Activated naive CD4-positive, alpha-beta T cell treated with anti-CD3 and anti-CD28 coated beads, Interleukin-2, amount 50 U/mL, for 16 hours (primary cell): Measurements from ENCODE around the gene LPP.

Experiments
- DNase-seq: peaks from one replicate; pipeline ENCODE4 v3.0.0-alpha.2; 2020

The LPP gene

GRCh38 chr3:188533612-188534357 is 379.8 kb downstream of the LPP start:
- DNase-seq = no peak

DNA sequence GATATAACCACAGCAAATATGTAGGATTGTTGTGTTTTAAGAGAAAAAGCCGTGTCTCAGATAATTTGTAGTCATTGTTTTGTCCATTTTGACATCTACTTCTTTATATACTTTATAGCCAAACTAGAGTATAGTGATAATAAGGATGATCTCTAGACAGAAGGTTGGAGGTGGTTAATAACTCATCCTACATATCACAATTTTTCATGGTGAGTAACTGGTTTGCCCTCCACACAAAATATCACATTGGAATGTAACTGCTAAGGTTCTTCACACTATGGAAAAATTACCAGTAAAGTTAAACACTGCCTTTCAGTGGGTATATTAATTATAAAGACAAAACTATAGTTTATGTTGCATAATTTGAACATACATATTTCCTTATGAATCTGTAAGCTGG is 380.7 kb downstream of the LPP start:
- DNase-seq = no peak

GRCh38 chr3:188537606-188538005 is 383.6 kb downstream of the LPP start:
- no peak for DNase-seq

- no peak for DNase-seq
These were observed 385.1 kb downstream of the LPP start for GRCh38 chr3:188539037-188539436.

DNA sequence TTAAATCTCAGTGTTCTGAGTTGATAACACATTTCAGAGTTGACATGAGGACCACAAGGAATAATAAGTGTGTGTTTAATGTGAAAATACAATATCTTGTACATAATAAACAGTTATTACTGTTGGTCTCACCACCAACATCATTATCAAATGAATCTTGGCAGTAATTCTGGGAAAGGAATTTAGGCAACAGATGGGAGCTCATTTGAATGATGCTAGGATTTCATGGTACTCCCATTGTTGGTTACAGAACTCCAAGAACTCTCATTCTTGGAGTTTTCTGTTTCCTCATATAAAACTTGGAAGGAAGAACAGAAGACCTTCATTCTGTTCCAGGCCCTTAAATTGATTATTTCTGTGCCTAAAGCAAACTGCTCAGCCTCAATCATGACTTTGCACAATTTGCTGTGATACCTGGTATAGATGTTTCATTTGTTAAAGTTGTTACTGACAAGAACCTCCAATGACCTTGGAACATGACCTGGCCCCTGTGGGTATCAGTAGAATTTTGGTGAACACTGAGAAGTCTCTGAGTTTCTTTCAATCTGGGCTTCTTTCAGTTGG is 385.8 kb downstream of the LPP start:
- no peak for DNase-seq

DNA sequence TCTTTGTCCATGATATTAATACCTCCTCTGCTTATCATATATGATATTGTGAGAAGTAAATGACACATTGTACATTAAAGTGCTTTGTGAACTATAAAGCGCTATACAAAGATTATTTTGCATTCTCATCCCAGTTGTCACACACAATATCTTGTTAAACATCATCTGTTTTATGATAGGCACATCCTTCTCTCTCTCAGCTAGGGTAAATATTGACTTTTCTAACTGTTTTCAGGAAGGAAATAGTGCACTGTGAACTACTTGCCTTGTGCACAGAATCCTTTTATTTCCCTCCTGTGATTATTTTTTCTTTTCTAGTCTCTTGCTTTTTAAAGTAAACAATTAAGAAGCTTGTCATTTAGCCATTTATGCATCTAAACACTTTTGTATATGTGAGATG is 388.2 kb downstream of the LPP start:
- no peak for DNase-seq

- no peak for DNase-seq
These were observed 390.1 kb downstream of the LPP start for GRCh38 chr3:188544012-188544411.

DNA sequence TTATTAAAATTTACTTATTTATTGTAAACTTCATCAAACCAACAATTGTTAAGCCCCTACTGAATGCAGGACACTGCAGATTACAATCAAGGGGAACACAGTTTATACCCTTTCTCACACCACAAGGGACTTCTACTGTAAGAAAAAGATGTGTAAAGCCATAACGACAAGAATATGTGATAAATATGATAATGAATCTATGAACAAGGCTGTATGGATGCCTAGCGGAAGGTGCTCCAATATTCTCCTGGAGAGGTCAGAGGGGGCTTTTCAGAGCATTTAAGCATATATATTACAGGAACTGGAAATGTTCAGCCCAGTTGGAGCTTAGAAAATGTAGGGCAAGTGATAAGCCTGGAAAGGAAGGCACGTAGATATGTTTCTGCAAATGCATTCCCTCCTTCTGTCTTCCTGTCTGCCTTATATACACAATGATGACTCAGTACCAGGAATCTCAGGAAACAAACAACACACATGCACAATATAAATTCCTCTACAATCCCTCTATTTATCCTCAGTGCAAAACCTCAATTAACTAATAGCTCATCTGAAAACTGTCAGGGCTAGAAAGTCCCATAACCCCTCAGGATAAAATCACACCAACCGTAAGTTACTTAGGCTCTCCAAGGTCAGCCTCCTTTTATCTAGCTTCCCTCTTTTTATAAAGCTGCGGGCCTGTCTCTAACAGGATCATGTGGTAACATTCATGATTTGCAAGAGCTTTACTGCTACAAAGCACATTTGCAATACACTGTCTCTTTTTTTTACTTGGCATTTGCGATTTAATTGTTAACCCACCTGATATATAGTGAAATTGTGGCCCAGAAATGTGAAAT is 393.1 kb downstream of the LPP start:
- no peak for DNase-seq

DNA sequence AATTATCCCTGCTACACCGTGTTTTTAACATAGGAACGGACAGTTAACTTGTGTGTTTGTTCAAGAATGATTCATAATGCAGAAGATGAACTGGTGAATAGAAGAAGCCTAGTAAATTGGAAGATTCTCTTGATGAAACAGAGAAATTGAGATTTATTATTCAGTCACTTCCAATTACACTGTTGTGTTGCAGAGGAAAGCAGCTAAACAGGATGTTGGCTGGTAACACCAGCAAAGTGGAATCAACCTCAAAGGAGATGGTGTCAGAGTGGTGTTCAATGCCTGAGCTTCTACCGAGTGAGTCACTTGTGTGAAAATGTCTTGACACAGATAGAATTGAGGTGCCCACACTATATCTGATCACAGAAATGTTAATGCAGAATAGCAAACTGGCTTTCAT is 399.6 kb downstream of the LPP start:
- no peak for DNase-seq

DNA sequence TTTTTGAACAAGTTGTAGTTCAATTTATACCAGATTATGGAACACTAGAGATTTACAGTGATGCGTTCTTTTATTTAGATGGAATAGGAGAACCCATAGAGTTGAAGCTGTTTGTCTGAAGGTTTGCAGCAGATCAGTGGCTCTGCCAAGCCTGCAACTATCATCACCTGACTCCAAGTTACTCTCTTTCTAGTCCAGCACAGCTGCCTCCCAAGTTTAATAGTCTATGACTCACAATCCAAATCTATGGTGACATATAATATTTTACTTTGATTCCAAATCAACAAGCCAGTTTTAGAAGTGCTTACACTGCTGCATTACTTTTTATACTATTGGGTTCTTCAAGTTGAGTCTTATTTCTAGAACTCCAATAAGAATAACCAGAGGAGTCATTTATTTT is 400.4 kb downstream of the LPP start:
- DNase-seq = no peak

GRCh38 chr3:188557235-188557634 is 403.3 kb downstream of the LPP start:
- DNase-seq = no peak

GRCh38 chr3:188558343-188559071 is 404.6 kb downstream of the LPP start:
- DNase-seq = no peak

- DNase-seq = no peak
These were observed 405.1 kb downstream of the LPP start for GRCh38 chr3:188559072-188559429.

DNA sequence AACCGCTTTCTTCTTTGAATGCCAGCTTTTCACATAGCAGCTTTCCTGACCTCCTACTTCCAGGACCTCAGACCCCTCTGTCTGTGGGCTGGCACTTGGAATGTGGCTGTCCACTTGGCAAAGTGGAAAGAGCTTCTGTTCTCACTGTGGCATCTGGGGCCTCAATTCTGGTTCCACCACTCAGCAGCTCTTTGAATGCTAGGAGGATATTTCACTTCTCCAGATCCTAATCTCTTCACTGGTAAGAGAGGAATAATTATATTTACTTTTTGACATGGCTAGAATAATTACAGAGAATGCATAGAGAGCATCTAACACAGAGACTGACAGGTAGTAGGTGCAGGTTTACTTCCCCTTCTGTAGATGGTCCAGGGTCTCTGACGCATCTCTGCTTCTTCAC is 405.9 kb downstream of the LPP start:
- DNase-seq = no peak

- no peak for DNase-seq
These were observed 408.2 kb downstream of the LPP start for GRCh38 chr3:188562144-188562543.

DNA sequence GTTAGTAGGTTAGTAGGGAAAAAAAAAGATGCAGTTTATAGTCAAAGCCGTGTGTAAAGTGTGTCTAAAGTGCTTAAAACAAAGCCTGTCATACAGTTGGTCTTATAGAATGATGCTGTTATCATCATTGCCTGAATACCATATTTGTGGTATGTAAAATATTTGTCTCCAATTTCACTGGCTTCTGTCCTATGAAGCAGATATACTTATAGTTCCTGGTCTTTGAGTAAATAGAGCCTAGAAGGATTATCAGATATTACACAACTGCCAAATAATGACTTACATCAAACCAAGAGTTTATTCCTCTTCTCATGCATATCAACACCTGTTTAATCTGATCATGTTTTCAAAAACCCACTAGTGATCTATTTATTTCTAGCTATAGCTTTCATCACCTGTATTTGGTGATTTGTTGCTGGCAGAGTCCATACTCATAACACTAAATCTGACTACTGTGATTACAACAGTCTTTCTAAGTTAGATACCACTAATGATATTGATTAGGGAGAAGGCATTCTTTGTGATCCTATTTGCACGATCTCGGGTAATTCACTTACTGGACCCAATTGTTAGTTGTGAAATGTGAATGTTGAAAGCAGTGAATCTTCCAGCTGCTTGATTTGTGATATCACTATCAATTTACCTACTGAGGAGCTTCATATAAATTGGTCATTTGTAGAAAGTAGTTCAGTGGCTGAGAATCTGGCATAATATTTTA is 413.7 kb downstream of the LPP start:
- no peak for DNase-seq

DNA sequence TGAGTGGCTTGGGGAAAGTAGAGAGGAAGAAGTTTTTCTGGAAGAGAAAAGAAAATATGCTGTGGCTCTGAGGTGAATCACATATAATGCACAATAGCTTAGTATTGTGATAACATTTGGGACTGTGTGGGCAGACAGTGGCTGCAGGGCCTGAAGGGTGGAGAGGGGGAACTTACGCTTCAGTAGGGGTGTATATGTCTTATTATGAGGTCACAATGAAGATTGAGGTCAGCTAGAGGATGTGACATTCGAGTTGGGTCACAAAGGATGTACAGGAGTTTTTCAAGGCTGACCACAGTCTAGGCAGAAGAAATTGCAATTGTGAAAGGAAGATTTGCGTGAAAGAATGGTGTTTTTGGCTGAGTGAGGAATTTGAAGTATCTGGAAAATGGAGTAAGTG is 414.8 kb downstream of the LPP start:
- DNase-seq = no peak

DNA sequence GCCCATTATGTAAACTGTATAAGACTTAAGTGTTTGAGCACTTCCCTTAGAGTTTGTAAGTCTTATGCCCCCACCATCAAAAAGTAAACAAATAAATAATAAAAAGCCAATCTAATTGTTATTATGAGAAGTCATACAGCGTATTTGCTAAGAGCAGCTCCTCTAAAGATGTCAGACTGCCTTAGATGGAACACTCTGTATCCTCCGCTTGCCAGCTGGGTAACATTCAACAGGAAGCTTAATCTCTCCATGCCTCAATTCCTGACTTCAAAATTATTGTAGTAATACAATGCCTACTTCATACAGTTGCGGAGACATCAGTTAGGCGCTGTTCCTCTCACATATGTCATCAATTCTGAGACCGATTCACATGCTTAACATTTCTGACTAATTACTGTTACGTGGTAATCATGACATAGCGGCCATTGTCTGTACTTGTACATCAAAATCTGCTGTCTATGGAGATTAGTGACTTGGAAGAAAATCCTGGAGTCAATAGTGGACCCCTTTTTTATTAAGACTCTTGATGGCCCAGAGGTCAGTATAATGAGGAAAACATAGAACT is 417.7 kb downstream of the LPP start:
- no peak for DNase-seq

- no peak for DNase-seq
These were observed 419.5 kb downstream of the LPP start for GRCh38 chr3:188573291-188573940.

GRCh38 chr3:188573956-188574355 is 420.0 kb downstream of the LPP start:
- DNase-seq = no peak

GRCh38 chr3:188574885-188575284 is 420.9 kb downstream of the LPP start:
- no peak for DNase-seq

GRCh38 chr3:188575501-188575900 is 421.5 kb downstream of the LPP start:
- no peak for DNase-seq
